Karpas-422 (cell line): ENCODE data around the gene PRAMEF1. TPM values are rescaled to one million over a fixed set of nuclear protein-coding genes. Genes with fewer than 3 reads are reported as not detected.

ENCODE experiments used
- DNase-seq: peaks from one replicate; pipeline ENCODE4 v3.0.0-alpha.2; 2015
- H2AFZ ChIP-seq: fragments of 200-600 bp; sonication (generic); 2 replicates; pipeline ENCODE4 v1.6.1; 2014; ENCODE audit warnings: antibody characterized with exemption, low read length, mixed read lengths
- H3K27ac ChIP-seq: fragments of 200-600 bp; sonication (generic); 2 replicates; pipeline ENCODE4 v1.5.1; 2014; ENCODE audit warnings: mild to moderate bottlenecking, low read length, moderate library complexity
- H3K27me3 ChIP-seq: fragments of 200-600 bp; sonication (generic); 2 replicates; pipeline ENCODE4 v1.6.1; 2014; ENCODE audit warnings: low read length, mixed read lengths
- H3K36me3 ChIP-seq: fragments of 200-600 bp; sonication (generic); 2 replicates; pipeline ENCODE4 v1.6.1; 2014; ENCODE audit warnings: low read length, mixed read lengths; ENCODE audit not compliant: insufficient read depth
- H3K4me1 ChIP-seq: fragments of 200-600 bp; sonication (generic); 2 replicates; pipeline ENCODE4 v1.6.1; 2014; ENCODE audit warnings: mild to moderate bottlenecking, low read length, mixed read lengths
- H3K4me2 ChIP-seq: fragments of 200-600 bp; sonication (generic); 2 replicates; pipeline ENCODE4 v1.6.1; 2014; ENCODE audit warnings: low read length, low read depth, mild to moderate bottlenecking; ENCODE audit not compliant: poor library complexity, severe bottlenecking
- H3K4me3 ChIP-seq: fragments of 200-600 bp; sonication (generic); 2 replicates; pipeline ENCODE4 v1.5.1; 2014; ENCODE audit warnings: mild to moderate bottlenecking, antibody characterized with exemption, low read length, mixed read lengths
- H3K79me2 ChIP-seq: fragments of 200-600 bp; sonication (generic); 2 replicates; pipeline ENCODE4 v1.6.1; 2014; ENCODE audit warnings: mild to moderate bottlenecking, low read length, mixed read lengths
- H3K9ac ChIP-seq: fragments of 200-600 bp; sonication (generic); 2 replicates; pipeline ENCODE4 v1.6.0; 2014; ENCODE audit warnings: low read length
- H3K9me2 ChIP-seq: fragments of 200-600 bp; sonication (generic), shearing (Covaris generic); replicated peaks from 2 replicates; pipeline ENCODE4 v1.6.0; 2014; ENCODE audit warnings: mild to moderate bottlenecking, low read length, moderate library complexity; ENCODE audit not compliant: insufficient read depth
- H3K9me3 ChIP-seq: fragments of 300-700, 200-600 bp; sonication (generic); 2 replicates; pipeline ENCODE4 v1.6.1; 2014; ENCODE audit warnings: low read length, mixed read lengths
- H4K20me1 ChIP-seq: fragments of 200-600 bp; sonication (generic); 2 replicates; pipeline ENCODE4 v1.6.1; 2014; ENCODE audit warnings: mild to moderate bottlenecking, antibody characterized with exemption, low read length, low read depth; ENCODE audit not compliant: insufficient read depth
- total RNA-seq: library from RNA; depleted of rRNA; stranded (reverse); fragments of >200 nt; shearing (Covaris generic); gene quantifications from 2 replicates; pipeline ENCODE4 v1.2.3, GENCODE V29; 2014; ENCODE audit warnings: low replicate concordance

The PRAMEF1 gene
- total RNA-seq, 1 experiment from 2014 or later, result not detected

DNA sequence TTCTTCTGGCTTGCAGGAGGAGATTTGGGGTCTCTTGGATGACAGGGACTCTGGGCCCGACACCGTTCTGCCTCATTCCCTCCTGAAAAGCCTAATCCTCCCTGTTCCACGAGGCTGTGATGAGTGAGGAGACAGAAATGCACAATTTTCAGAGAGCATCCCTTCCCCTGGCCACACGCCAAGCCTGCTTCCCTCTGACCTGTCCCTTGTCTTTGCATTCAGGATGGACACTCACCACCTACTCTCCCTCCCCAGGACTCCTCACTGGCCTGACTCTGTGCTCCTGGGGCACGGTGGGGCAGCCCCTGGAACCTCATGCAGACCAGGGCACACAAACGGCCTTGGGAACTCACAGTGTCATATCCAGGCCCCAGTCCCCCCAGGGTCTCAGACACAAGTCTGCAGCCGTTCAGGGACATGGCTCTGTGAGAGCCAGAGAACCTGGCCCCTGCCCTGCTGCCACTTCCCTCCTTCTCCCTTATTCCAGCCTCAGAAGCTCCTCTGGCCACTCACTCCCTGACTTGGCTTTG lies 21.2 kb upstream of the PRAMEF1 start:
- H3K4me3 ChIP-seq, result no peak overlapping the region
- no peaks in the 10 kb centered on the region for H3K4me1 ChIP-seq
- H4K20me1 ChIP-seq, result no peaks in the 10 kb centered on the region
- H3K27me3 ChIP-seq, result no peaks in the 10 kb centered on the region
- no peaks in the 10 kb centered on the region for H3K79me2 ChIP-seq
- no peak overlapping the region for H3K9ac ChIP-seq
- H3K9me2 ChIP-seq, result no peaks in the 10 kb centered on the region
- DNase-seq, result no peak
- H3K36me3 ChIP-seq, result no peaks in the 10 kb centered on the region
- H3K4me2 ChIP-seq, result no peak overlapping the region
- H2AFZ ChIP-seq, result no peak overlapping the region
- no peak overlapping the region for H3K27ac ChIP-seq
- H3K9me3 ChIP-seq, result no peaks in the 10 kb centered on the region

DNA sequence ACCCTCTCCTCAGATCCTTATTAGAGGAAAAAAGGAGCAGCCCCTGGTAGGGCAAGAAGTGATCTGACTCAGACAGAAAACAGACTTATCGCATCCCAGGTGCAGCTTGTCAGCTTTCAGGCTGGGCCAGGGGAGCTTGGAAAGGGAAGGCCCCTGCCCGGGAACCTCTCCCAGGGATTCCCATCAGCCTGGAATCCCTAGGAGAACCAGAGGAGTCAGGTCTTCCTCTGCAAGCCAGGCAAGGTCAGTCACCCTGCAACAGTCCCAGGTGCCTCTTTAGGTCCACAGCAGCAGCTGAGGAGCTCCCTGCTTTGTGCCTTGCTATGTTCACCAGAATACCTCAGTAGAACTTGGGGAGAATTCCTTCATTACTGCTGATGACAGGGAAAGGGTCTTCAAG lies 20.6 kb upstream of the PRAMEF1 start:
- DNase-seq, result no peak
- Histone ChIP-seq H3K27me3 (no peaks in the 10 kb centered on the region), H3K4me3 (no peak overlapping the region)

DNA sequence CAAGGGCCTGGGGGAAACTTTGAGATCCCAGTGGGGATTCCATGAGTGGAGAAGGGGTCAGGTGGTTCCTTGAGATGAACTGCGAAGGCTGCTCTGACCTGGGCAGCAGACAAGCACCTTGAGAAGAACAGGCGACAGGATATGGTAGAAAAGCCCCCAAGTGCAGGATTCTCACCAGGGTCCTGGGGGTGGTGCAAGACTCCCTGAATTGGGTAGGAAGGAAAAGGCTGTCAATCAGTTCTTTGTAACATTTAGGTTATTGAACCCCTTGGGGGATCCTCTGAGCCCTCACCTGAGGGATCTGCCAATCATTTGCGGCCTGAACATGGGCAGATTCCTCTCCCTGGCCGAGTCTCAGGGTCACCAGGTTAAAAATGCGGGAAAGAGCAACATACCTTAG lies 20.0 kb upstream of the PRAMEF1 start:
- no peaks in the 10 kb centered on the region for H3K4me1 ChIP-seq
- no peaks in the 10 kb centered on the region for H3K9me3 ChIP-seq
- no peak overlapping the region for H2AFZ ChIP-seq
- DNase-seq, result no peak
- no peaks in the 10 kb centered on the region for H3K79me2 ChIP-seq
- H3K36me3 ChIP-seq, result no peaks in the 10 kb centered on the region
- no peaks in the 10 kb centered on the region for H3K9me2 ChIP-seq
- no peaks in the 10 kb centered on the region for H4K20me1 ChIP-seq
- no peak overlapping the region for H3K27ac ChIP-seq
- H3K27me3 ChIP-seq, result no peaks in the 10 kb centered on the region
- H3K4me2 ChIP-seq, result no peak overlapping the region
- H3K4me3 ChIP-seq, result no peak overlapping the region
- H3K9ac ChIP-seq, result no peak overlapping the region

More for the DNA sequence above, 20.6 kb upstream of the PRAMEF1 start:
- H3K36me3 ChIP-seq, result no peaks in the 10 kb centered on the region
- H3K27ac ChIP-seq, result no peak overlapping the region
- H3K4me1 ChIP-seq, result no peaks in the 10 kb centered on the region
- no peaks in the 10 kb centered on the region for H4K20me1 ChIP-seq
- no peaks in the 10 kb centered on the region for H3K79me2 ChIP-seq
- no peak overlapping the region for H2AFZ ChIP-seq
- H3K9ac ChIP-seq, result no peak overlapping the region
- H3K9me3 ChIP-seq, result no peaks in the 10 kb centered on the region
- H3K4me2 ChIP-seq, result no peak overlapping the region
- no peaks in the 10 kb centered on the region for H3K9me2 ChIP-seq

DNA sequence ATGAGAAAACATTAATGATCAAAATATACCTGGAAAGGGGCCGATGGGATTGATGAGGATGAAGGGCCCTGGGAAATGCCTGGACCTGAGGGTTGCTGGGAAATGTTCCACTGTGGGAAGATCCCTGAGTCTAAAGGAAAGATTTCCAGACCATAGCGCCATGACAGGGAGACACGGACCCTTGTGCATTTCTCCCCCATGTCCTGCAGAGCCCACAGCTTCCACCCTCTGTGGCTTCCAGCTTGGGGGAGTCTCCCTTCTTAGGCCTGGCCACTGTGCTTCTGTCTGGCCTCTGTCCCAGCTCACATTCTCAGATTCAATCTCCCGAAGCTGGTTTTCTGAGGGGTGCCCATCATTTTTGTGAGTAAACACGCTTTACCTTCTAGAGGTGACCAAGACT lies 18.7 kb upstream of the PRAMEF1 start:
- Histone ChIP-seq H2AFZ (no peak overlapping the region), H3K36me3 (no peaks in the 10 kb centered on the region), H3K27me3 (no peaks in the 10 kb centered on the region), H3K79me2 (no peaks in the 10 kb centered on the region), H3K4me1 (no peaks in the 10 kb centered on the region), H3K4me2 (no peak overlapping the region), H3K9me2 (no peaks in the 10 kb centered on the region), H3K9me3 (no peaks in the 10 kb centered on the region), H3K9ac (no peak overlapping the region), H3K27ac (no peak overlapping the region), H3K4me3 (no peak overlapping the region), H4K20me1 (no peaks in the 10 kb centered on the region)
- DNase-seq, result no peak

DNA sequence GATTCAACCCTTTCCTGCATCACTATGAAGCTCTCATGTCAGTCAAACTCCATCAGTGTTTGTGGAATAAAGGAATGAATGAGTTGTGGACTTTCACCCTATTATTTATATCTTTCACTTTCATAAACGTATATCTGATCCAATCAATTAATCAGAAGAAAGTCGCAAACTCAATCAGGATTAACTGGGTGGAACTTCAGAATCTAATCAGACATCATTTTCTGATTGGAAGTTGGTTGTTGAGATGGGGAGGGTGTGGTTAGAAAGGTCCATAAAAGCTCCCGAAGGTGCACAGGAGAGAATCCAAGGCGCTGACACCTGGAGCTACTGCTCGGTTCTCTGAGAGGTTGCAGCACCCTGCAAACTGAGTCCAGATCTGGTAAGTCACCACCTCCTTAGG lies 17.8 kb upstream of the PRAMEF1 start, which contains the start of gene PRAMEF12:
Gene PRAMEF12 (plus strand): TSS at position 301 of the 400 bp plus-strand sequence. CDS start 1,130 bp downstream, outside the sequence.
- H3K9me3 ChIP-seq, result no peaks in the 10 kb centered on the region
- no peaks in the 10 kb centered on the region for H3K79me2 ChIP-seq
- DNase-seq, result no peak
- no peaks in the 10 kb centered on the region for H3K4me1 ChIP-seq
- no peaks in the 10 kb centered on the region for H3K9me2 ChIP-seq
- H4K20me1 ChIP-seq, result no peaks in the 10 kb centered on the region
- H3K4me2 ChIP-seq, result no peak within 1 kb of the TSS
- no peak within 1 kb of the TSS for H3K4me3 ChIP-seq
- no peak within 1 kb of the TSS for H3K9ac ChIP-seq
- no peak within 1 kb of the TSS for H2AFZ ChIP-seq
- H3K36me3 ChIP-seq, result no peaks in the 10 kb centered on the region
- no peaks in the 10 kb centered on the region for H3K27me3 ChIP-seq
- no peak within 1 kb of the TSS for H3K27ac ChIP-seq

DNA sequence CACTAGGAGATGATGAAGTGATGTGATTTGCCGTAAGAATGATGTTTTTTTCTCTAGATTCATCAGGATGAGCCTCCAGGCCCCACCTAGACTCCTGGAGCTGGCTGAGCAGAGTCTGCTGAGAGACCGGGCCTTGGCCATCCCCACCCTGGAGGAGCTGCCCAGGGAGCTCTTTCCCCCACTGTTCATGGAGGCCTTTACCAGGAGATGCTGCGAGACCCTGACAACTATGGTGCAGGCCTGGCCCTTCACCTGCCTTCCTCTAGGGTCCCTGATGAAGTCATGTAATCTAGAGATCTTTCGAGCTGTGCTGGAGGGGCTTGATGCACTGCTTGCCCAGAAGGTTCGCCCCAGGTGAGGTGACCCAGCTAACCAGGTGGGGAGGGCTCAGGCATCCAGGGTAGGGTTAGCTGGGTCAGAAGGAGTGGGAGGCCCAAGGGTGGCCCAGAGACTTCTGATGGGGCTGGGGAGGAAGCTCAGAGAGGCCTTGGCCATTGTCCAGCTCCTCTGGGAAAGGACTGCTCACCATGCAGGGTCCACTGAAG lies 16.3 kb upstream of the PRAMEF1 start:
- no peaks in the 10 kb centered on the region for H3K27me3 ChIP-seq
- H3K36me3 ChIP-seq, result no peaks in the 10 kb centered on the region
- H3K4me1 ChIP-seq, result no peaks in the 10 kb centered on the region
- no peak overlapping the region for H3K4me2 ChIP-seq
- no peak for DNase-seq
- no peak overlapping the region for H3K4me3 ChIP-seq
- no peaks in the 10 kb centered on the region for H3K79me2 ChIP-seq
- no peaks in the 10 kb centered on the region for H4K20me1 ChIP-seq
- no peak overlapping the region for H3K27ac ChIP-seq
- no peak overlapping the region for H2AFZ ChIP-seq
- no peaks in the 10 kb centered on the region for H3K9me3 ChIP-seq
- H3K9ac ChIP-seq, result no peak overlapping the region
- H3K9me2 ChIP-seq, result no peaks in the 10 kb centered on the region

DNA sequence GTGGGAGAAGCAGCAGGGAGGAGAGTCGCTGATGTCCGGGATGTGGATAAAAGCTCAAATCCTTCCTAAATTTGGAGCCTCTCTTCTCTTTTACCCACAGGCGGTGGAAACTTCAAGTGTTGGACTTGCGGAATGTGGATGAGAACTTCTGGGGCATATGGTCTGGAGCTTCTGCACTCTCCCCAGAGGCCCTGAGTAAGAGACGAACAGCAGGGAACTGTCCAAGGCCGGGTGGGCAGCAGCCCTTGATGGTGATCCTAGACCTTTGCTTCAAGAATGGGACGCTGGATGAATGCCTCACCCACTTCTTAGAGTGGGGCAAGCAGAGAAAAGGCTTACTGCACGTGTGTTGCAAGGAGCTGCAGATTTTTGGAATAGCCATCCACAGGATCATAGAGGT lies 15.8 kb upstream of the PRAMEF1 start:
- Histone ChIP-seq H3K9ac (no peak overlapping the region), H3K27me3 (no peaks in the 10 kb centered on the region), H3K4me2 (no peak overlapping the region), H3K36me3 (no peaks in the 10 kb centered on the region), H3K4me1 (no peaks in the 10 kb centered on the region), H2AFZ (no peak overlapping the region), H3K9me2 (no peaks in the 10 kb centered on the region), H3K27ac (no peak overlapping the region), H4K20me1 (no peaks in the 10 kb centered on the region), H3K79me2 (no peaks in the 10 kb centered on the region), H3K4me3 (no peak overlapping the region), H3K9me3 (no peaks in the 10 kb centered on the region)
- DNase-seq, result no peak

DNA sequence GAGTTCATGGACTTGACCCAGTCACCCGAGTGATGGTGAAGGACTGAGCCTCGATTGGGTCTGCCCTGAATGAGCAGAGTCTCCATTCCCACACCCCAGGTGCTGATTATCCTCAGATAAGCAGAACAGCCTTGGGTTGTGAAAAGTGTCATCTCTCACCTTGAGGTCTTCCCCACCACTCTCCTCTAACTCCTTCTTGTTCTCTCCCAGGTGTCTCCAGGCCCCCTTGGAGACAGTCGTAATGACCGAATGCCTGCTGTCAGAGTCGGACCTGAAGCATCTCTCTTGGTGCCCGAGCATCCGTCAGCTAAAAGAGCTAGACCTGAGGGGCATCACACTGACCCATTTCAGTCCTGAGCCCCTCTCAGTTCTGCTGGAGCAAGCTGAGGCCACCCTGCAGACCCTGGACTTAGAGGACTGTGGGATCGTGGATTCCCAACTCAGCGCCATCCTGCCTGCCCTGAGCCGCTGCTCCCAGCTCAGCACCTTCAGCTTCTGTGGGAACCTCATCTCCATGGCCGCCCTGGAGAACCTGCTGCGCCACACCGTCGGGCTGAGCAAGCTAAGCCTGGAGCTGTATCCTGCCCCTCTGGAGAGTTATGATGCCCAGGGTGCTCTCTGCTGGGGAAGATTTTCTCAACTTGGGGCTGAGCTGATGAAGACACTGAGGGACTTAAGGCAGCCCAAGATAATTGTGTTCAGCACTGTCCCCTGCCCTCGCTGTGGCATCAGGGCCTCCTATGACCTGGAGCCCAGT lies 14.2 kb upstream of the PRAMEF1 start:
- Histone ChIP-seq H3K27ac (no peak overlapping the region), H3K36me3 (no peaks in the 10 kb centered on the region), H3K4me3 (no peak overlapping the region), H2AFZ (no peak overlapping the region), H4K20me1 (no peaks in the 10 kb centered on the region), H3K9me2 (no peaks in the 10 kb centered on the region), H3K4me2 (no peak overlapping the region), H3K27me3 (no peaks in the 10 kb centered on the region), H3K79me2 (no peaks in the 10 kb centered on the region), H3K4me1 (no peaks in the 10 kb centered on the region), H3K9ac (no peak overlapping the region), H3K9me3 (no peaks in the 10 kb centered on the region)
- DNase-seq, result no peak
